Measurements from ENCODE around the gene THSD7A. TPM values are rescaled to one million over a fixed set of nuclear protein-coding genes. Genes with fewer than 3 reads are reported as not detected.
A peak's percentile ranks its signal among the peaks of the same experiment; 100 is the strongest.

Gene THSD7A
- total and polyA plus RNA-seq, 2 of the 8 experiments (the other 6 are each of a cell fraction or from before 2014, with no cell fraction given): 0.44 to 1.2 TPM

- H2BK120ac ChIP-seq (replicated peaks; ENCODE audit: low read depth, low read length): no peak overlapping the region
- 0 out of 2 replicates have a peak overlapping the region, but pooled peaks have one; percentile 5 for H3K27ac ChIP-seq (ENCODE audit: low read depth, low read length)
- H3K18ac ChIP-seq (ENCODE audit: extremely low read depth, low read length): no peak overlapping the region
- H2AFZ ChIP-seq (ENCODE audit: low read length): no peak overlapping the region
- H4K20me1 ChIP-seq (replicated peaks in 1 of 2; ENCODE audit: control insufficient read depth in 1 of 2, insufficient read depth in 2 of 2, low read length in 2 of 2): no peaks in the 10 kb centered on the region
- H2BK5ac ChIP-seq (ENCODE audit: low read depth, low read length): no peak overlapping the region
- no peak overlapping the region for H4K91ac ChIP-seq (replicated peaks; ENCODE audit: insufficient read length, low read length)
- no peak overlapping the region; the same call in 1 of the 2 replicates for H4K8ac ChIP-seq (ENCODE audit: extremely low read depth, insufficient read depth, low read length)
- no peak overlapping the region for H2AK5ac ChIP-seq (ENCODE audit: low read depth, low read length)
- no peaks in the 10 kb centered on the region for H3K36me3 ChIP-seq (ENCODE audit: control insufficient read depth in 2 of 4, insufficient read depth in 4 of 4, low read length in 3 of 4)
- POLR2A ChIA-PET (ENCODE audit: partially characterized antibody): no interaction called here
- FAIRE-seq (no peak), DNase-seq (ENCODE audit: low read depth in 1 of 2, low spot score in 2 of 2) (no peak)
- H3K9ac ChIP-seq (replicated peaks in 1 of 4; ENCODE audit: extremely low read depth in 1 of 4, low read depth in 3 of 4, low read length in 3 of 4): no peak overlapping the region
- no peak overlapping the region for H3K4me2 ChIP-seq (ENCODE audit: insufficient read depth in 1 of 2, low read depth in 2 of 2, low read length in 2 of 2)
- WGBS, 2 experiments (ENCODE audit: extremely low coverage in 1 of 2, insufficient coverage in 1 of 2, insufficient read length in 1 of 2, insufficient replicate concordance in 2 of 2, low coverage in 1 of 2, low lambda C conversion rate in 2 of 2, missing lambda C conversion rate in 1 of 2): 78% methylated on average over 6 of the region's 6 CpGs; no CpG with 5 or more reads in 1 of the 2 experiments
- H3K79me2 ChIP-seq (ENCODE audit: control insufficient read depth in 1 of 2, insufficient read depth in 2 of 2, low read length in 2 of 2): no peaks in the 10 kb centered on the region
- no peak overlapping the region for H3K23ac ChIP-seq (ENCODE audit: insufficient read length)
- H3K9me3 ChIP-seq (ENCODE audit: insufficient read depth in 2 of 2, low read depth in 1 of 2, low read length in 1 of 2): no peaks in the 10 kb centered on the region
- H3K27me3 ChIP-seq (replicated peaks in 1 of 4; ENCODE audit: control insufficient read depth in 3 of 4, extremely low read depth in 1 of 4, insufficient read depth in 3 of 4, low read length in 3 of 4): no peaks in the 10 kb centered on the region
- H3K56ac ChIP-seq (replicated peaks; ENCODE audit: insufficient read length, low read depth, low read length): no peak overlapping the region
- H3K14ac ChIP-seq (ENCODE audit: insufficient read length): no peak overlapping the region
- no peak overlapping the region for H2BK15ac ChIP-seq (ENCODE audit: low read length)
- no peak overlapping the region for H3K4ac ChIP-seq (replicated peaks; ENCODE audit: insufficient read length, low read depth, low read length)
- no peak overlapping the region for H2BK12ac ChIP-seq (ENCODE audit: low read depth, low read length)
- TF ChIP-seq, protein P1, sequence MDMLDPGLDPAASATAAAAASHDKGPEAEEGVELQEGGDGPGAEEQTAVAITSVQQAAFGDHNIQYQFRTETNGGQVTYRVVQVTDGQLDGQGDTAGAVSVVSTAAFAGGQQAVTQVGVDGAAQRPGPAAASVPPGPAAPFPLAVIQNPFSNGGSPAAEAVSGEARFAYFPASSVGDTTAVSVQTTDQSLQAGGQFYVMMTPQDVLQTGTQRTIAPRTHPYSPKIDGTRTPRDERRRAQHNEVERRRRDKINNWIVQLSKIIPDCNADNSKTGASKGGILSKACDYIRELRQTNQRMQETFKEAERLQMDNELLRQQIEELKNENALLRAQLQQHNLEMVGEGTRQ (IDR thresholded peaks at IDR 0.05; ENCODE audit: low read length): no peak
- no peak for TF ChIP-seq TEAD4 (IDR thresholded peaks at IDR 0.05; ENCODE audit: low read depth, low read length)
- no peak for TF ChIP-seq CBX8 (IDR thresholded peaks at IDR 0.05; ENCODE audit: borderline replicate concordance, low read depth, low read length)
- TF ChIP-seq EP300 (IDR thresholded peaks at IDR 0.05; ENCODE audit: borderline replicate concordance in 1 of 2, low read depth in 2 of 2, low read length in 2 of 2): no peak
- TF ChIP-seq SIN3A (conservative IDR thresholded peaks at IDR 0.05 in 1 of 2, IDR thresholded peaks at IDR 0.05 in 1 of 2; ENCODE audit: low read depth in 1 of 2, low read length in 2 of 2): no peak
- no peak for TF ChIP-seq CHD2 (IDR thresholded peaks at IDR 0.05; ENCODE audit: low read length)
- TF ChIP-seq ASH2L (IDR thresholded peaks at IDR 0.05; ENCODE audit: low read length): no peak
- no peak for TF ChIP-seq BACH1 (IDR thresholded peaks at IDR 0.05; ENCODE audit: low read length)
- TF ChIP-seq RXRA (IDR thresholded peaks at IDR 0.05; ENCODE audit: insufficient read depth, low read depth, low read length): no peak
- no peak for TF ChIP-seq EGR1 (IDR thresholded peaks at IDR 0.05; ENCODE audit: borderline replicate concordance, low read depth, low read length)
- no peak for TF ChIP-seq CEBPB (IDR thresholded peaks at IDR 0.05; ENCODE audit: low read depth, low read length)
- no peak for TF ChIP-seq KDM5A (IDR thresholded peaks at IDR 0.05; ENCODE audit: low read length)
- no peak overlapping the region for H4K5ac ChIP-seq (ENCODE audit: insufficient read length, low read depth, low read length)
- H3K79me1 ChIP-seq (ENCODE audit: low read depth, low read length): no peaks in the 10 kb centered on the region
- H3K4me3 ChIP-seq (ENCODE audit: extremely low read depth in 1 of 4, insufficient read depth in 2 of 4, low read depth in 3 of 4, low read length in 4 of 4): no peak overlapping the region
- H3K23me2 ChIP-seq (ENCODE audit: low read depth, low read length): no peaks in the 10 kb centered on the region
- H3K4me1 ChIP-seq (replicated peaks in 1 of 4; ENCODE audit: control insufficient read depth in 3 of 4, insufficient read depth in 4 of 4, low read length in 3 of 4): no peaks in the 10 kb centered on the region
- CTCF ChIA-PET (ENCODE audit: partially characterized antibody): interaction anchor here (0.6 kb wide), 1 partner anchor 113 kb away, joined by 3 read pairs; no protein-coding TSS in a partner anchor
- H2BK20ac ChIP-seq (ENCODE audit: low read length): no peak overlapping the region
These were observed 105.2 kb downstream of the THSD7A start for GRCh38 chr7:11726794-11727155.

All from H1 (cell line).